Loucy (cell line): Measurements from ENCODE around the gene FGB.

ENCODE experiments used
- H2AFZ ChIP-seq: fragments of 200-600 bp; sonication (generic); 2 replicates; pipeline ENCODE4 v1.6.0; 2016; ENCODE audit warnings: antibody characterized with exemption, mild to moderate bottlenecking, low read length, moderate library complexity
- H3F3A ChIP-seq: fragments of 200-600 bp; 2 replicates; pipeline ENCODE4 v1.6.0; 2016; ENCODE audit warnings: antibody characterized with exemption, low read depth, mild to moderate bottlenecking
- H3K27me3 ChIP-seq: fragments of 200-600 bp; sonication (generic); 2 replicates; pipeline ENCODE4 v1.6.1; 2014; ENCODE audit warnings: low read length, mild to moderate bottlenecking; ENCODE audit not compliant: insufficient read depth, poor library complexity, severe bottlenecking
- H3K36me3 ChIP-seq: fragments of 200-600 bp; sonication (generic); 2 replicates; pipeline ENCODE4 v1.6.1; 2016; ENCODE audit warnings: low read length; ENCODE audit not compliant: insufficient read depth
- H3K4me1 ChIP-seq: fragments of 200-600 bp; sonication (generic); 2 replicates; pipeline ENCODE4 v1.5.1; 2014; ENCODE audit warnings: low read length, mild to moderate bottlenecking; ENCODE audit not compliant: insufficient read depth, poor library complexity, severe bottlenecking
- H3K4me2 ChIP-seq: fragments of 200-600 bp; sonication (generic); 2 replicates; pipeline ENCODE4 v1.6.0; 2014; ENCODE audit warnings: antibody characterized with exemption, low read length, low read depth, mild to moderate bottlenecking; ENCODE audit not compliant: poor library complexity, severe bottlenecking
- H3K4me3 ChIP-seq: fragments of 200-600 bp; sonication (generic); 2 replicates; pipeline ENCODE4 v1.5.1; 2014; ENCODE audit warnings: low read length, mild to moderate bottlenecking, mixed read lengths; ENCODE audit not compliant: poor library complexity, severe bottlenecking
- H3K79me2 ChIP-seq: fragments of 200-600 bp; sonication (generic); 2 replicates; pipeline ENCODE4 v1.6.1; 2014; ENCODE audit warnings: low read length; ENCODE audit not compliant: insufficient read depth
- H3K9ac ChIP-seq: fragments of 200-600 bp; sonication (generic); 2 replicates; pipeline ENCODE4 v1.6.0; 2014; ENCODE audit warnings: mild to moderate bottlenecking, low read depth, low read length, moderate library complexity; ENCODE audit not compliant: poor library complexity, severe bottlenecking
- H3K9me2 ChIP-seq: fragments of 200-600 bp; sonication (generic); replicated peaks from 2 replicates; pipeline ENCODE4 v1.6.1; 2016; ENCODE audit warnings: low read depth, low read length, mixed read lengths
- H3K9me3 ChIP-seq: fragments of 200-600 bp; sonication (generic); 2 replicates; pipeline ENCODE4 v1.6.1; 2014; ENCODE audit warnings: mild to moderate bottlenecking, antibody characterized with exemption, low read length, low read depth; ENCODE audit not compliant: insufficient read depth
- H4K20me1 ChIP-seq: fragments of 200-600 bp; sonication (generic); 2 replicates; pipeline ENCODE4 v1.6.0; 2014; ENCODE audit warnings: antibody characterized with exemption, low read length, mild to moderate bottlenecking; ENCODE audit not compliant: insufficient read depth, poor library complexity, severe bottlenecking
- EZH2phosphoT487 ChIP-seq: fragments of 200-600 bp; IDR thresholded peaks from 2 replicates; pipeline ENCODE4 v1.6.1; 2018; ENCODE audit warnings: antibody characterized with exemption, mild to moderate bottlenecking, moderate library complexity, borderline replicate concordance
- TF ChIP-seq, protein P1 (sequence below): fragments of 200-600 bp; sonication (generic); conservative IDR thresholded peaks from 2 replicates; pipeline ENCODE4 v1.5.1; 2014; ENCODE audit warnings: mild to moderate bottlenecking, antibody characterized with exemption, low read length

The FGB gene

DNA sequence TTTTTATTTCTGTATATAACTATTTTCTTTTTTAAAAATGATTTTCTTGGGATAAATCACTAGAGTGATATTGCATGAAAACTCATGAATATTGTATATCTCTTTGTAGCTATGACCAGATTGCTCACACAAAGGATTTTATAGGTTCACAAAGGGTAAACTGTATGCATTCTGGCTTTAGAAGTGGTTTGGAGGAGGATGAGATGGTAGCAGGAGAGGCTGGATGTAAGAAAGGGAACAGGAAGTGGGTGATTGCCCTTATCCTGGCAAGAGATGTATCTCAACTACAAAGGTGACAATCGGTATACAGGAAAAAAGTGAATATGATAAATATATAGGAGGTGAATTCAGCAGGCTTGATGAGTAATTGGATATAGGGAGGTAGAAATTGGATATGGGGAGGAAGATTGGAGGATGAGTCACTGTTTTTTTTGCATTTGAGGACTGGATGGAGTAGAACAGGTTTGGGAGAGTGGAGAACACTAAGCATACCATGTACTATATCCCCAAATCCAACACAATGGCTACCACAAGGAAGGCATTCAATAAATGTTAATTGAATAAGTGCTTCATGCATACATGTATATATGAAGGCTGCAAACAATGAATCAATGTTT is 39.7 kb downstream of the FGB start:
- no peak overlapping the region for H2AFZ ChIP-seq
- no peaks in the 10 kb centered on the region for H4K20me1 ChIP-seq
- no peaks in the 10 kb centered on the region for H3K9me2 ChIP-seq
- H3K9me3 ChIP-seq, result no peaks in the 10 kb centered on the region
- H3K27me3 ChIP-seq, result no peaks in the 10 kb centered on the region
- no peaks in the 10 kb centered on the region for H3K4me1 ChIP-seq
- no peaks in the 10 kb centered on the region for H3K79me2 ChIP-seq
- TF ChIP-seq, protein P1, sequence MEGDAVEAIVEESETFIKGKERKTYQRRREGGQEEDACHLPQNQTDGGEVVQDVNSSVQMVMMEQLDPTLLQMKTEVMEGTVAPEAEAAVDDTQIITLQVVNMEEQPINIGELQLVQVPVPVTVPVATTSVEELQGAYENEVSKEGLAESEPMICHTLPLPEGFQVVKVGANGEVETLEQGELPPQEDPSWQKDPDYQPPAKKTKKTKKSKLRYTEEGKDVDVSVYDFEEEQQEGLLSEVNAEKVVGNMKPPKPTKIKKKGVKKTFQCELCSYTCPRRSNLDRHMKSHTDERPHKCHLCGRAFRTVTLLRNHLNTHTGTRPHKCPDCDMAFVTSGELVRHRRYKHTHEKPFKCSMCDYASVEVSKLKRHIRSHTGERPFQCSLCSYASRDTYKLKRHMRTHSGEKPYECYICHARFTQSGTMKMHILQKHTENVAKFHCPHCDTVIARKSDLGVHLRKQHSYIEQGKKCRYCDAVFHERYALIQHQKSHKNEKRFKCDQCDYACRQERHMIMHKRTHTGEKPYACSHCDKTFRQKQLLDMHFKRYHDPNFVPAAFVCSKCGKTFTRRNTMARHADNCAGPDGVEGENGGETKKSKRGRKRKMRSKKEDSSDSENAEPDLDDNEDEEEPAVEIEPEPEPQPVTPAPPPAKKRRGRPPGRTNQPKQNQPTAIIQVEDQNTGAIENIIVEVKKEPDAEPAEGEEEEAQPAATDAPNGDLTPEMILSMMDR, result no peak
- TF ChIP-seq EZH2phosphoT487, result no peak
- H3F3A ChIP-seq, result no peaks in the 10 kb centered on the region
- H3K9ac ChIP-seq, result no peak overlapping the region
- no peak overlapping the region for H3K4me2 ChIP-seq
- H3K4me3 ChIP-seq, result no peak overlapping the region
- no peaks in the 10 kb centered on the region for H3K36me3 ChIP-seq

DNA sequence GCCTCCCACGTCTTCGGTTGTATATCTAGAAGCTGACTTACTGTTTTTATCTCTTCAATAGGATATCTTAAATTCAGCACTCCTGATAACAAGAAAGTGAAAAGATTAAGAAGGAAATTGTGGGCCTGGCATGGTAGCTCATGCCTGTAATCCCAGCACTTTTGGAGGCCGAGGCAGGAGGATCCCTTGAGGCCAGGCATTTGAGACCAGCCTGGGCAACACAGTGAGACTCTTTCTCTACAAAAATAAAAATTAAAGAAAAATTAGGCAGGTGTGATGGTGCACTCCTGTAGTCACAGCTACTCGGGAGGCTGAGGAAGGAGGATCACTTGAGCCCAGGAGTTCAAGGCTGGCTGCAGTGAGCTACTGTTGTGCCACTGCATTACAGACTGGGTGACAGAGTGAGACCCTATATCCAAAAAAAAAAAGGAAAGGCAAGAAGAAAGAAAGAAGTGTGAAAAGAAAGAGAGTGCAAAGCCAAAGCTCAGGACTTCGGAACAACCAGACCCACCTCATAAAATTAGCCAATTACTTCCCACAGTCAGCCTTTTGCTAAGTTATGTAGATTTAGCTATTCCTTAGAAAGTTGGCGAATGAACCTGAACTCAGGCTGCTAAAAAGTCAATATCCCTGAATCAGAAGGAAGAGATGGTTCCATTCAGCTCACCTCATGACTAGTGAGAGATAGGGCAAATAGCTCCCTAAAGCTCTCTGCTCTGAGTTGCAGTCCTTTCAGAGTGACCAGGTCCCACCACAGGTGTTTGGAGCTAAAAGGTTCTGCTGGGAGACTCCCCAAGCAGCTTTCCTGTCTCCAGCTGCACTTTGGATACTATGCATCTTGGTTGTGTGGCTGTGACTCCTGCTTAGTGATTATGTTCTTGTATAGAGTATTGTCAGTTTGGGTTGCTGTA is 40.5 kb downstream of the FGB start:
- H3K79me2 ChIP-seq, result no peaks in the 10 kb centered on the region
- H3K4me1 ChIP-seq, result no peaks in the 10 kb centered on the region
- H3K4me3 ChIP-seq, result no peak overlapping the region
- H3K36me3 ChIP-seq, result no peaks in the 10 kb centered on the region
- no peak overlapping the region for H3K4me2 ChIP-seq
- H3K9me3 ChIP-seq, result no peaks in the 10 kb centered on the region
- H2AFZ ChIP-seq, result no peak overlapping the region
- H3K9ac ChIP-seq, result no peak overlapping the region
- H3K9me2 ChIP-seq, result no peaks in the 10 kb centered on the region
- no peaks in the 10 kb centered on the region for H3K27me3 ChIP-seq
- H3F3A ChIP-seq, result no peaks in the 10 kb centered on the region
- H4K20me1 ChIP-seq, result no peaks in the 10 kb centered on the region
- TF ChIP-seq EZH2phosphoT487, result no peak
- TF ChIP-seq, protein P1, result no peak

DNA sequence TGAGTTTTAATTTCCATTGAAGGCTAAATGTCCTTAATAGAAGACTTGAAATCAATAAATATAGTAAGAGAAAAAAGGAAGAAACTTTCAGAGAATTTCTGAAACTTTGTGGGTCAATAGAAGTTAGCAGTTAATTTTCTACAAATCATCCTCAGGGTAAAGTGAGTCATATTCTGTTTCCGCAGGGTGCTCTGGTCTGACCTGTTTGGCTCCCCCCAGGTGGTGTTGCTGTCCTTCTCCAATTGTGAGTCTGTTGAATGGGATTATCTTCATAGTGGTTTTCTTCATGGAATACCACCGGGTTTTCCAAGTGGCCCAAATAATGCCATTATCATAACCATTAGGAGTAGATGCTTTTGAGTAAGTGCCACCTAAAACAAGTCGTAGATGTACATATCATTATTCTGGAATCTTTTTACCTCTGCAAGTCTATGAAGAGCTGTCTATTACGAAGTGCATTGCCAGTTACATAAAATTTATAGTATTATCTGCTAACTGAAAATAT is 41.9 kb downstream of the FGB start:
- Histone ChIP-seq H3K9me2 (no peaks in the 10 kb centered on the region), H3K79me2 (no peaks in the 10 kb centered on the region), H3K27me3 (no peaks in the 10 kb centered on the region), H3K4me1 (no peaks in the 10 kb centered on the region), H3K9me3 (no peaks in the 10 kb centered on the region), H3K4me3 (no peak overlapping the region), H4K20me1 (no peaks in the 10 kb centered on the region), H3K4me2 (no peak overlapping the region), H2AFZ (no peak overlapping the region), H3K36me3 (no peaks in the 10 kb centered on the region), H3F3A (no peaks in the 10 kb centered on the region), H3K9ac (no peak overlapping the region)
- no peak for TF ChIP-seq EZH2phosphoT487
